WTC11 (cell line): ENCODE results near the gene PICK1. TPM values are rescaled to one million over a fixed set of nuclear protein-coding genes. Genes with fewer than 3 reads are reported as not detected.

Source experiments
- ATAC-seq: fragments of 200-7000 bp; cut with Tn5 transposase; 2 replicates; pipeline ENCODE4 v1.10.0; 2021; ENCODE audit warnings: mild to moderate bottlenecking, moderate library complexity
- CTCF ChIA-PET: fragments of 300-600 bp; sonication (Branson Sonifier 250); formaldehyde crosslinking; loops from one replicate; lab custom pipeline; 2021; ENCODE audit warnings: antibody characterized with exemption; lab: Charles Lee
- POLR2A ChIA-PET: fragments of 350-600 bp; sonication (Branson Sonifier 250); formaldehyde crosslinking; loops from one replicate; lab custom pipeline; 2021; ENCODE audit warnings: antibody characterized with exemption; lab: Charles Lee
- DNase-seq: peaks from one replicate; pipeline ENCODE4 v3.0.0; 2021; ENCODE audit warnings: low spot score
- H3K27ac Mint-ChIP-seq: 2 replicates; pipeline ENCODE4 v1.8.0; 2021; ENCODE audit warnings: mixed read lengths
- H3K27me3 Mint-ChIP-seq: 2 replicates; pipeline ENCODE4 v1.8.0; 2021; ENCODE audit warnings: low read depth, mild to moderate bottlenecking, moderate library complexity, mixed read lengths
- H3K36me3 Mint-ChIP-seq: 2 replicates; pipeline ENCODE4 v1.8.0; 2021; ENCODE audit warnings: mixed read lengths
- H3K4me1 Mint-ChIP-seq: 2 replicates; pipeline ENCODE4 v1.8.0; 2022; ENCODE audit warnings: mixed read lengths
- H3K4me3 Mint-ChIP-seq: 2 replicates; pipeline ENCODE4 v1.8.0; 2021; ENCODE audit warnings: mild to moderate bottlenecking, moderate library complexity, mixed read lengths
- H3K9me3 Mint-ChIP-seq: 2 replicates; pipeline ENCODE4 v1.8.0; 2021; ENCODE audit warnings: mixed read lengths
- AR ChIP-seq: fragments of 250-450 bp; sonication (Bioruptor Pico); IDR thresholded peaks from 2 replicates; pipeline ENCODE4 v1.9.0; 2021; ENCODE audit warnings: mild to moderate bottlenecking
- ATF3 ChIP-seq: sonication (generic); formaldehyde crosslinking; conservative IDR thresholded peaks from 2 replicates; pipeline ENCODE4 v1.8.1; 2022; ENCODE audit warnings: mild to moderate bottlenecking, missing genetic modification reagents
- CDX4 ChIP-seq: fragments of 250-450 bp; sonication (Bioruptor Pico); IDR thresholded peaks from 2 replicates; pipeline ENCODE4 v1.9.0; 2021; ENCODE audit warnings: moderate library complexity, mild to moderate bottlenecking, inconsistent platforms, borderline replicate concordance
- HMGA2 ChIP-seq: fragments of 250-450 bp; sonication (Bioruptor Pico); IDR thresholded peaks from 2 replicates; pipeline ENCODE4 v1.4.0; 2021; ENCODE audit warnings: mild to moderate bottlenecking, moderate library complexity
- JAZF1 ChIP-seq: fragments of 250-450 bp; sonication (Bioruptor Pico); IDR thresholded peaks from 2 replicates; pipeline ENCODE4 v1.9.0; 2021; ENCODE audit warnings: moderate library complexity, mild to moderate bottlenecking, inconsistent platforms
- RORB ChIP-seq: fragments of 250-450 bp; sonication (Bioruptor Pico); IDR thresholded peaks from 2 replicates; pipeline ENCODE4 v1.9.0; 2021; ENCODE audit warnings: mild to moderate bottlenecking
- SMAD3 ChIP-seq: sonication (generic); formaldehyde crosslinking; IDR thresholded peaks from 2 replicates; pipeline ENCODE4 v1.8.0; 2022; ENCODE audit warnings: missing genetic modification reagents, mild to moderate bottlenecking, borderline replicate concordance
- TEAD1 ChIP-seq: sonication (generic); formaldehyde crosslinking; IDR thresholded peaks from 2 replicates; pipeline ENCODE4 v1.8.0; 2022; ENCODE audit warnings: mild to moderate bottlenecking, missing genetic modification reagents
- TP53 ChIP-seq: sonication (generic); formaldehyde crosslinking; IDR thresholded peaks from 2 replicates; pipeline ENCODE4 v1.8.1; 2023; ENCODE audit warnings: mild to moderate bottlenecking, missing genetic modification reagents
- total RNA-seq: library from RNA; stranded (reverse); gene quantifications from 3 replicates; pipeline ENCODE4 v1.2.3, GENCODE V29; 2021
- TF ChIP-seq, protein P1 (sequence below): sonication (generic); formaldehyde crosslinking; IDR thresholded peaks from 2 replicates; pipeline ENCODE4 v1.8.0; 2022; ENCODE audit warnings: missing genetic modification reagents
- TF ChIP-seq, protein P2 (sequence below): sonication (generic); formaldehyde crosslinking; IDR thresholded peaks from 2 replicates; pipeline ENCODE4 v1.8.1; 2023; ENCODE audit warnings: mild to moderate bottlenecking, missing genetic modification reagents, moderate library complexity

PICK1 gene
- total RNA-seq, 1 experiment from 2014 or later, result 33.4 TPM

- ChIA-PET POLR2A (no interaction called here), CTCF (interaction anchor here (1.6 kb wide), 1 partner anchor 18 kb away, joined by 3 read pairs; no protein-coding TSS in a partner anchor)
- DNase-seq (no peak), ATAC-seq (no peak)
- TF ChIP-seq RORB (CRISPR knock-in tag) (no peak), SMAD3 (CRISPR knock-in tag) (no peak), ATF3 (CRISPR knock-in tag) (no peak), CDX4 (CRISPR knock-in tag) (no peak), JAZF1 (CRISPR knock-in tag) (no peak), TP53 (CRISPR knock-in tag) (no peak), HMGA2 (CRISPR knock-in tag) (no peak), TEAD1 (CRISPR knock-in tag) (no peak)
- TF ChIP-seq, protein P1, sequence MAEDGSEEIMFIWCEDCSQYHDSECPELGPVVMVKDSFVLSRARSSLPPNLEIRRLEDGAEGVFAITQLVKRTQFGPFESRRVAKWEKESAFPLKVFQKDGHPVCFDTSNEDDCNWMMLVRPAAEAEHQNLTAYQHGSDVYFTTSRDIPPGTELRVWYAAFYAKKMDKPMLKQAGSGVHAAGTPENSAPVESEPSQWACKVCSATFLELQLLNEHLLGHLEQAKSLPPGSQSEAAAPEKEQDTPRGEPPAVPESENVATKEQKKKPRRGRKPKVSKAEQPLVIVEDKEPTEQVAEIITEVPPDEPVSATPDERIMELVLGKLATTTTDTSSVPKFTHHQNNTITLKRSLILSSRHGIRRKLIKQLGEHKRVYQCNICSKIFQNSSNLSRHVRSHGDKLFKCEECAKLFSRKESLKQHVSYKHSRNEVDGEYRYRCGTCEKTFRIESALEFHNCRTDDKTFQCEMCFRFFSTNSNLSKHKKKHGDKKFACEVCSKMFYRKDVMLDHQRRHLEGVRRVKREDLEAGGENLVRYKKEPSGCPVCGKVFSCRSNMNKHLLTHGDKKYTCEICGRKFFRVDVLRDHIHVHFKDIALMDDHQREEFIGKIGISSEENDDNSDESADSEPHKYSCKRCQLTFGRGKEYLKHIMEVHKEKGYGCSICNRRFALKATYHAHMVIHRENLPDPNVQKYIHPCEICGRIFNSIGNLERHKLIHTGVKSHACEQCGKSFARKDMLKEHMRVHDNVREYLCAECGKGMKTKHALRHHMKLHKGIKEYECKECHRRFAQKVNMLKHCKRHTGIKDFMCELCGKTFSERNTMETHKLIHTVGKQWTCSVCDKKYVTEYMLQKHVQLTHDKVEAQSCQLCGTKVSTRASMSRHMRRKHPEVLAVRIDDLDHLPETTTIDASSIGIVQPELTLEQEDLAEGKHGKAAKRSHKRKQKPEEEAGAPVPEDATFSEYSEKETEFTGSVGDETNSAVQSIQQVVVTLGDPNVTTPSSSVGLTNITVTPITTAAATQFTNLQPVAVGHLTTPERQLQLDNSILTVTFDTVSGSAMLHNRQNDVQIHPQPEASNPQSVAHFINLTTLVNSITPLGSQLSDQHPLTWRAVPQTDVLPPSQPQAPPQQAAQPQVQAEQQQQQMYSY, result no peak
- TF ChIP-seq, protein P2, sequence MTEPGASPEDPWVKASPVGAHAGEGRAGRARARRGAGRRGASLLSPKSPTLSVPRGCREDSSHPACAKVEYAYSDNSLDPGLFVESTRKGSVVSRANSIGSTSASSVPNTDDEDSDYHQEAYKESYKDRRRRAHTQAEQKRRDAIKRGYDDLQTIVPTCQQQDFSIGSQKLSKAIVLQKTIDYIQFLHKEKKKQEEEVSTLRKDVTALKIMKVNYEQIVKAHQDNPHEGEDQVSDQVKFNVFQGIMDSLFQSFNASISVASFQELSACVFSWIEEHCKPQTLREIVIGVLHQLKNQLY (CRISPR knock-in tag), result no peak
- H3K36me3 Mint-ChIP-seq, result no peaks in the 10 kb centered on the region
- H3K9me3 Mint-ChIP-seq, result no peaks in the 10 kb centered on the region
- no peak overlapping the region for H3K27ac Mint-ChIP-seq
- H3K4me3 Mint-ChIP-seq, result no peak overlapping the region
- H3K27me3 Mint-ChIP-seq, result peaks cover 10% of the 10 kb centered on the region
- H3K4me1 Mint-ChIP-seq, result 0 out of 2 replicates have a peak, but pooled peaks cover 4% of the 10 kb centered on the region
These were observed 43.1 kb upstream of the PICK1 start for GRCh38 chr22:38014083-38014482.

GRCh38 chr22:38016182-38017151, 40.7 kb upstream of the PICK1 start:
- no peaks in the 10 kb centered on the region for H3K36me3 Mint-ChIP-seq
- CTCF ChIA-PET, result interaction anchor here (1.0 to 2.0 kb wide), 8 partner anchors 11 to 82 kb away, joined by 3 to 11 read pairs (median 6); no protein-coding TSS in a partner anchor
- peak; percentile 76 for ATAC-seq
- H3K27ac Mint-ChIP-seq, result no peak overlapping the region
- peaks cover 15% of the 10 kb centered on the region for H3K27me3 Mint-ChIP-seq
- H3K9me3 Mint-ChIP-seq, result no peaks in the 10 kb centered on the region
- TF ChIP-seq AR (CRISPR knock-in tag), result no peak
- TF ChIP-seq, all 79 proteins: peak for 0
- no peak for DNase-seq
- POLR2A ChIA-PET, result no interaction called here
- Mint-ChIP-seq H3K4me3 (no peak overlapping the region), H3K4me1 (0 out of 2 replicates have a peak, but pooled peaks cover 4% of the 10 kb centered on the region)
